HepG2 (cell line): ENCODE measurements around the gene KISS1R. TPM values are rescaled to one million over a fixed set of nuclear protein-coding genes. Genes with fewer than 3 reads are reported as not detected.

ENCODE experiments used
- ARHGAP35 ChIP-seq: sonication (generic); formaldehyde crosslinking; IDR thresholded peaks from 2 replicates; pipeline ENCODE4 v1.9.0; 2022; ENCODE audit warnings: mild to moderate bottlenecking, inconsistent platforms, moderate library complexity, missing genetic modification reagents, borderline replicate concordance
- EHMT2 ChIP-seq: fragments of 200-600 bp; sonication (generic); IDR thresholded peaks from 2 replicates; pipeline ENCODE4 v1.7.0; 2017; ENCODE audit warnings: antibody characterized with exemption, low read depth, low read length, borderline replicate concordance
- FOXO4 ChIP-seq: sonication (generic); formaldehyde crosslinking; conservative IDR thresholded peaks from 2 replicates; pipeline ENCODE4 v1.8.1; 2023; ENCODE audit warnings: missing genetic modification reagents
- GMEB1 ChIP-seq: sonication (generic); formaldehyde crosslinking; IDR thresholded peaks from 2 replicates; pipeline ENCODE4 v1.5.1; 2020; ENCODE audit warnings: missing genetic modification reagents, mild to moderate bottlenecking, borderline replicate concordance
- GTF2F1 ChIP-seq: fragments of 150-350 bp; IDR thresholded peaks from 2 replicates; pipeline ENCODE4 v1.6.1; 2014; ENCODE audit warnings: low read length
- HMGA1 ChIP-seq: sonication (generic); formaldehyde crosslinking; conservative IDR thresholded peaks from 2 replicates; pipeline ENCODE4 v1.4.0; 2020; ENCODE audit warnings: missing genetic modification reagents
- HNRNPL ChIP-seq: fragments of 200-400 bp; formaldehyde crosslinking; IDR thresholded peaks from 2 replicates; pipeline ENCODE4 v1.6.1; 2017; ENCODE audit warnings: mild to moderate bottlenecking, low read depth, low read length
- IKZF4 ChIP-seq: sonication (generic); formaldehyde crosslinking; IDR thresholded peaks from 2 replicates; pipeline ENCODE4 v1.5.1; 2020; ENCODE audit warnings: borderline replicate concordance, mild to moderate bottlenecking, low read depth, missing genetic modification reagents; ENCODE audit errors: not compliant biosample characterization
- ISL2 ChIP-seq: sonication (generic); formaldehyde crosslinking; IDR thresholded peaks from 2 replicates; pipeline ENCODE4 v1.5.0; 2020; ENCODE audit warnings: missing genetic modification reagents
- PAWR ChIP-seq: sonication (generic); formaldehyde crosslinking; IDR thresholded peaks from 2 replicates; pipeline ENCODE4 v1.4.0; 2020; ENCODE audit warnings: missing genetic modification reagents, mild to moderate bottlenecking, borderline replicate concordance
- SCMH1 ChIP-seq: sonication (generic); formaldehyde crosslinking; IDR thresholded peaks from 2 replicates; pipeline ENCODE4 v1.9.0; 2021; ENCODE audit warnings: missing genetic modification reagents, mild to moderate bottlenecking, borderline replicate concordance
- TP53 ChIP-seq: sonication (generic); formaldehyde crosslinking; conservative IDR thresholded peaks from 2 replicates; pipeline ENCODE4 v1.4.0; 2020; ENCODE audit warnings: missing genetic modification reagents
- TRIM24 ChIP-seq: sonication (generic); formaldehyde crosslinking; IDR thresholded peaks from 2 replicates; pipeline ENCODE4 v1.8.0; 2022; ENCODE audit warnings: mild to moderate bottlenecking, missing genetic modification reagents
- YY1 ChIP-seq: IDR thresholded peaks from 2 replicates; pipeline ENCODE4 v1.6.1; 2011; ENCODE audit warnings: low read length, low read depth, moderate library complexity, mild to moderate bottlenecking; ENCODE audit not compliant: insufficient read depth, insufficient replicate concordance
- ZKSCAN5 ChIP-seq: sonication (generic); formaldehyde crosslinking; IDR thresholded peaks from 2 replicates; pipeline ENCODE4 v1.5.1; 2020; ENCODE audit warnings: mild to moderate bottlenecking, missing genetic modification reagents
- ZNF138 ChIP-seq: sonication (generic); formaldehyde crosslinking; IDR thresholded peaks from 2 replicates; pipeline ENCODE4 v1.5.0; 2020; ENCODE audit warnings: mild to moderate bottlenecking, low read depth, missing genetic modification reagents
- ZNF264 ChIP-seq: sonication (generic); formaldehyde crosslinking; IDR thresholded peaks from 2 replicates; pipeline ENCODE4 v1.4.0; 2020; ENCODE audit warnings: missing genetic modification reagents
- ZNF282 ChIP-seq: fragments of 450-650 bp; IDR thresholded peaks from 2 replicates; pipeline ENCODE4 v1.6.1; 2018; ENCODE audit not compliant: partially characterized antibody
- ZNF354B ChIP-seq: sonication (generic); formaldehyde crosslinking; IDR thresholded peaks from 2 replicates; pipeline ENCODE4 v1.8.0; 2022; ENCODE audit warnings: mild to moderate bottlenecking, missing genetic modification reagents
- ZNF367 ChIP-seq: sonication (generic); formaldehyde crosslinking; IDR thresholded peaks from 2 replicates; pipeline ENCODE4 v1.4.0; 2020; ENCODE audit warnings: missing genetic modification reagents, borderline replicate concordance
- ZNF616 ChIP-seq: sonication (generic); formaldehyde crosslinking; IDR thresholded peaks from 2 replicates; pipeline ENCODE4 v1.5.0; 2020; ENCODE audit warnings: low read depth, mild to moderate bottlenecking, missing genetic modification reagents
- ZNF619 ChIP-seq: sonication (generic); formaldehyde crosslinking; IDR thresholded peaks from 2 replicates; pipeline ENCODE4 v1.4.0; 2020; ENCODE audit warnings: mild to moderate bottlenecking, missing genetic modification reagents
- ZNF629 ChIP-seq: sonication (generic); formaldehyde crosslinking; conservative IDR thresholded peaks from 2 replicates; pipeline ENCODE4 v1.5.0; 2020; ENCODE audit warnings: missing genetic modification reagents
- ZNF674 ChIP-seq: sonication (generic); formaldehyde crosslinking; IDR thresholded peaks from 2 replicates; pipeline ENCODE4 v1.5.0; 2020; ENCODE audit warnings: low read depth, mild to moderate bottlenecking, missing genetic modification reagents
- ZNF678 ChIP-seq: sonication (generic); formaldehyde crosslinking; IDR thresholded peaks from 2 replicates; pipeline ENCODE4 v1.4.0; 2020; ENCODE audit warnings: mild to moderate bottlenecking, missing genetic modification reagents
- ZNF781 ChIP-seq: sonication (generic); formaldehyde crosslinking; IDR thresholded peaks from 2 replicates; pipeline ENCODE4 v1.5.1; 2020; ENCODE audit warnings: borderline replicate concordance, mild to moderate bottlenecking, missing genetic modification reagents; ENCODE audit errors: not compliant biosample characterization
- polyA plus RNA-seq, 8 experiments: library from polyadenylated mRNA; depleted of rRNA in 3 of 8; stranded (reverse) in 7 of 8; unstranded in 1 of 8; fragments of >200 nt; fragmentation: Illumina TruSeq in 4 of 8; extraction: Trizol in 4 of 8; gene quantifications; 2 replicates each; pipeline versions ENCODE4 v1.2.1 to v1.2.3, GENCODE V29; 2011 to 2016; ENCODE audit warnings: low read depth in 4 of 8, missing spikeins in 1 of 8, mixed read lengths in 1 of 8; ENCODE audit not compliant: insufficient read depth in 1 of 8
- total RNA-seq, 5 experiments: library from RNA; depleted of rRNA; stranded (reverse); fragments of >200 nt; fragmentation: Illumina TruSeq; extraction: Trizol; gene quantifications; 2 replicates each; pipeline ENCODE4 v1.2.3, GENCODE V29; 2016; ENCODE audit warnings: low read depth in 1 of 5

The KISS1R gene
- total and polyA plus RNA-seq, 2 of the 13 experiments (the other 11 are each of a cell fraction or from before 2014, with no cell fraction given): 1.1 to 10.2 TPM

GRCh38 chr19:917323-918151 lies at the start of gene KISS1R (continued):
- no peak; the same call in 1 of the 2 replicates for TF ChIP-seq GMEB1
- TF ChIP-seq TRIM24 (CRISPR knock-in tag): no peak
- no peak for TF ChIP-seq HMGA1 (CRISPR knock-in tag)
- TF ChIP-seq ZNF678: no peak
- TF ChIP-seq HNRNPL: no peak
- TF ChIP-seq ZNF674 (CRISPR knock-in tag): no peak
- no peak for TF ChIP-seq GTF2F1
- TF ChIP-seq YY1: no peak
- TF ChIP-seq PAWR (CRISPR knock-in tag): no peak
- TF ChIP-seq SCMH1: no peak
- TF ChIP-seq IKZF4: no peak
- TF ChIP-seq ZNF619: peak; percentile 61; the same call in 1 of the 2 replicates
- TF ChIP-seq ISL2: peak; percentile 64; the same call in 1 of the 2 replicates
- no peak for TF ChIP-seq ZNF781 (CRISPR knock-in tag)
- TF ChIP-seq ZNF367 (CRISPR knock-in tag): no peak
- TF ChIP-seq ZKSCAN5: no peak
- 0 out of 2 replicates have a peak, but pooled peaks have one; percentile 44 for TF ChIP-seq ZNF138 (CRISPR knock-in tag)
- no peak for TF ChIP-seq EHMT2
- peak; percentile 61; the same call in 1 of the 2 replicates for TF ChIP-seq ZNF616 (CRISPR knock-in tag)
- TF ChIP-seq ZNF354B (CRISPR knock-in tag): peak; percentile 67; the same call in 1 of the 2 replicates
- TF ChIP-seq ZNF282: no peak
- 0 out of 2 replicates have a peak, but pooled peaks have one; percentile 60 for TF ChIP-seq TP53 (CRISPR knock-in tag)
- peak; percentile 74; the same call in 1 of the 2 replicates for TF ChIP-seq ZNF264 (CRISPR knock-in tag)
- peak; percentile 43; the same call in 1 of the 2 replicates for TF ChIP-seq ARHGAP35 (CRISPR knock-in tag)
- no peak for TF ChIP-seq FOXO4 (CRISPR knock-in tag)
- TF ChIP-seq ZNF629 (CRISPR knock-in tag): 0 out of 2 replicates have a peak, but pooled peaks have one; percentile 24
